Adipocyte (in vitro differentiated cells): ENCODE results near the gene MYO15A.

Source experiments
- DNase-seq: peaks from one replicate; pipeline ENCODE4 v3.0.0-alpha.2; 2015; ENCODE audit warnings: low read depth
- H3K27me3 ChIP-seq: replicated peaks from 2 replicates; pipeline ENCODE4 v1.7.0; 2013; ENCODE audit warnings: mild to moderate bottlenecking, low read length, moderate library complexity; ENCODE audit not compliant: control insufficient read depth, insufficient read depth
- H3K36me3 ChIP-seq: 2 replicates; pipeline ENCODE4 v1.7.0; 2013; ENCODE audit warnings: low read length, mild to moderate bottlenecking, moderate library complexity; ENCODE audit not compliant: control insufficient read depth, insufficient read depth, severe bottlenecking
- H3K4me1 ChIP-seq: 2 replicates; pipeline ENCODE4 v1.7.0; 2013; ENCODE audit warnings: mild to moderate bottlenecking, low read length, moderate library complexity; ENCODE audit not compliant: control insufficient read depth, insufficient read depth
- H3K4me3 ChIP-seq: 2 replicates; pipeline ENCODE4 v1.7.0; 2013; ENCODE audit warnings: mild to moderate bottlenecking, low read length, moderate library complexity
- H3K9ac ChIP-seq: 2 replicates; pipeline ENCODE4 v1.7.0; 2013; ENCODE audit warnings: mild to moderate bottlenecking, low read length, moderate library complexity
- H3K9me3 ChIP-seq: 2 replicates; pipeline ENCODE4 v1.7.0; 2013; ENCODE audit warnings: mild to moderate bottlenecking, low read length, moderate library complexity; ENCODE audit not compliant: control insufficient read depth

MYO15A gene

GRCh38 chr17:18084256-18084655 is 24.3 kb upstream of the MYO15A start:
- peaks cover 6% of the 10 kb centered on the region for H3K4me1 ChIP-seq
- H3K9me3 ChIP-seq, result no peaks in the 10 kb centered on the region
- no peak for DNase-seq

GRCh38 chr17:18087610-18088491 is 20.7 kb upstream of the MYO15A start, which contains the start of gene DRG2:
Gene DRG2 (plus strand): TSS chr17:18087948. CDS start chr17:18088024, 76 bp downstream.
- peak within 1 kb of the TSS; percentile 96 for H3K9ac ChIP-seq
- peak; percentile 96 for DNase-seq
- H3K27me3 ChIP-seq, result no peaks in the 10 kb centered on the region
- peaks cover 10% of the 10 kb centered on the region for H3K36me3 ChIP-seq
- H3K4me1 ChIP-seq, result peaks cover 6% of the 10 kb centered on the region
- peak within 1 kb of the TSS; percentile 97 for H3K4me3 ChIP-seq
- no peaks in the 10 kb centered on the region for H3K9me3 ChIP-seq

More at GRCh38 chr17:18084256-18084655, 24.3 kb upstream of the MYO15A start:
- H3K4me3 ChIP-seq, result no peak overlapping the region
- H3K36me3 ChIP-seq, result no peaks in the 10 kb centered on the region
- no peak overlapping the region for H3K9ac ChIP-seq
- H3K27me3 ChIP-seq, result no peaks in the 10 kb centered on the region

- no peaks in the 10 kb centered on the region for H3K27me3 ChIP-seq
- H3K9ac ChIP-seq, result no peak overlapping the region
- no peaks in the 10 kb centered on the region for H3K9me3 ChIP-seq
- H3K4me1 ChIP-seq, result peaks cover 6% of the 10 kb centered on the region
- no peak overlapping the region for H3K4me3 ChIP-seq
- H3K36me3 ChIP-seq, result peaks cover 20% of the 10 kb centered on the region
- DNase-seq, result no peak
These were observed 18.9 kb upstream of the MYO15A start for GRCh38 chr17:18089613-18090012.

GRCh38 chr17:18093616-18094408 is 14.7 kb upstream of the MYO15A start:
- peaks cover 57% of the 10 kb centered on the region for H3K36me3 ChIP-seq
- no peak overlapping the region for H3K4me3 ChIP-seq
- no peaks in the 10 kb centered on the region for H3K9me3 ChIP-seq
- DNase-seq, result peak; percentile 24
- H3K9ac ChIP-seq, result no peak overlapping the region
- H3K27me3 ChIP-seq, result no peaks in the 10 kb centered on the region
- peaks cover 2% of the 10 kb centered on the region for H3K4me1 ChIP-seq

- no peak overlapping the region for H3K4me3 ChIP-seq
- H3K36me3 ChIP-seq, result peaks cover 63% of the 10 kb centered on the region
- no peak for DNase-seq
- H3K9me3 ChIP-seq, result no peaks in the 10 kb centered on the region
- no peaks in the 10 kb centered on the region for H3K4me1 ChIP-seq
- H3K9ac ChIP-seq, result no peak overlapping the region
- H3K27me3 ChIP-seq, result no peaks in the 10 kb centered on the region
These were observed 14.1 kb upstream of the MYO15A start for GRCh38 chr17:18094409-18094807.

- Histone ChIP-seq H3K4me3 (no peak overlapping the region), H3K4me1 (no peaks in the 10 kb centered on the region), H3K9me3 (no peaks in the 10 kb centered on the region), H3K9ac (no peak overlapping the region), H3K27me3 (no peaks in the 10 kb centered on the region), H3K36me3 (peaks cover 66% of the 10 kb centered on the region)
- no peak for DNase-seq
These were observed 9.0 kb upstream of the MYO15A start for GRCh38 chr17:18099516-18099915.

GRCh38 chr17:18100616-18101015 is 7.9 kb upstream of the MYO15A start:
- Histone ChIP-seq H3K9me3 (no peaks in the 10 kb centered on the region), H3K4me1 (no peaks in the 10 kb centered on the region), H3K9ac (no peak overlapping the region), H3K27me3 (no peaks in the 10 kb centered on the region), H3K36me3 (peaks cover 63% of the 10 kb centered on the region), H3K4me3 (no peak overlapping the region)
- DNase-seq, result no peak

GRCh38 chr17:18101828-18102227 is 6.7 kb upstream of the MYO15A start:
- Histone ChIP-seq H3K9ac (no peak overlapping the region), H3K36me3 (peaks cover 63% of the 10 kb centered on the region), H3K4me3 (no peak overlapping the region), H3K9me3 (no peaks in the 10 kb centered on the region), H3K27me3 (no peaks in the 10 kb centered on the region), H3K4me1 (no peaks in the 10 kb centered on the region)
- DNase-seq, result no peak

GRCh38 chr17:18102640-18103039 is 5.9 kb upstream of the MYO15A start:
- H3K9me3 ChIP-seq, result no peaks in the 10 kb centered on the region
- no peaks in the 10 kb centered on the region for H3K27me3 ChIP-seq
- peaks cover 62% of the 10 kb centered on the region for H3K36me3 ChIP-seq
- H3K4me3 ChIP-seq, result no peak overlapping the region
- no peaks in the 10 kb centered on the region for H3K4me1 ChIP-seq
- no peak for DNase-seq
- H3K9ac ChIP-seq, result no peak overlapping the region

GRCh38 chr17:18105027-18105426 is 3.5 kb upstream of the MYO15A start:
- no peak overlapping the region for H3K4me3 ChIP-seq
- DNase-seq, result no peak
- H3K27me3 ChIP-seq, result no peaks in the 10 kb centered on the region
- no peak overlapping the region for H3K9ac ChIP-seq
- no peaks in the 10 kb centered on the region for H3K9me3 ChIP-seq
- H3K36me3 ChIP-seq, result peaks cover 41% of the 10 kb centered on the region
- H3K4me1 ChIP-seq, result no peaks in the 10 kb centered on the region

GRCh38 chr17:18105595-18105994 is 3.0 kb upstream of the MYO15A start:
- no peak for DNase-seq
- H3K27me3 ChIP-seq, result no peaks in the 10 kb centered on the region
- H3K4me1 ChIP-seq, result no peaks in the 10 kb centered on the region
- H3K4me3 ChIP-seq, result no peak overlapping the region
- H3K9me3 ChIP-seq, result no peaks in the 10 kb centered on the region
- H3K9ac ChIP-seq, result no peak overlapping the region
- H3K36me3 ChIP-seq, result peaks cover 35% of the 10 kb centered on the region
